Measurements from ENCODE around the gene TBC1D22B. TPM values are rescaled to one million over a fixed set of nuclear protein-coding genes. Genes with fewer than 3 reads are reported as not detected.

The TBC1D22B gene
- total RNA-seq, 1 donor from 2014 or later, result 16.5 TPM

- Histone ChIP-seq H3K4me2 (no peak overlapping the region), H3K79me2 (ENCODE audit: low read depth) (no peaks in the 10 kb centered on the region), H3K9me3 (ENCODE audit: low read depth) (no peaks in the 10 kb centered on the region), H3K4me1 (no peaks in the 10 kb centered on the region), H3K36me3 (peaks cover 4% of the 10 kb centered on the region), H3K9ac (no peak overlapping the region), H3K4me3 (no peak overlapping the region), H4K20me1 (ENCODE audit: low read depth) (no peaks in the 10 kb centered on the region), H3K27ac (no peak overlapping the region), H2AFZ (replicated peaks) (no peak overlapping the region), H3K27me3 (no peaks in the 10 kb centered on the region), H3F3A (ENCODE audit: low read depth) (no peaks in the 10 kb centered on the region)
- Mint-ChIP-seq H3K9me3 (no peaks in the 10 kb centered on the region), H3K27me3 (ENCODE audit: insufficient read depth, low read depth) (no peaks in the 10 kb centered on the region), H3K27ac (no peak overlapping the region), H3K36me3 (peaks cover 28% of the 10 kb centered on the region), H3K4me1 (no peaks in the 10 kb centered on the region), H3K4me3 (no peak overlapping the region)
- TF ChIP-seq EZH2 (IDR thresholded peaks at IDR 0.05) (no peak), EZH2phosphoT487 (IDR thresholded peaks at IDR 0.05) (no peak), CTCF (IDR thresholded peaks at IDR 0.05) (no peak)
- DNase-seq (ENCODE audit: low spot score), result no peak
Observed at GRCh38 chr6:37283268-37283667, 25.7 kb downstream of the TBC1D22B start.

- H2AFZ ChIP-seq (replicated peaks), result no peak overlapping the region
- no peak overlapping the region for H3K27ac ChIP-seq
- no peaks in the 10 kb centered on the region for H3K4me1 ChIP-seq
- Mint-ChIP-seq H3K4me3 (no peak overlapping the region), H3K4me1 (no peaks in the 10 kb centered on the region), H3K9me3 (no peaks in the 10 kb centered on the region), H3K27me3 (ENCODE audit: insufficient read depth, low read depth) (peaks cover under 1% of the 10 kb centered on the region), H3K27ac (no peak overlapping the region), H3K36me3 (peaks cover 28% of the 10 kb centered on the region)
- peaks cover 4% of the 10 kb centered on the region for H3K36me3 ChIP-seq
- no peaks in the 10 kb centered on the region for H3K9me3 ChIP-seq (ENCODE audit: low read depth)
- no peaks in the 10 kb centered on the region for H4K20me1 ChIP-seq (ENCODE audit: low read depth)
- H3K27me3 ChIP-seq, result no peaks in the 10 kb centered on the region
- DNase-seq (ENCODE audit: low spot score), result no peak
- no peak overlapping the region for H3K4me3 ChIP-seq
- no peak overlapping the region for H3K4me2 ChIP-seq
- H3K79me2 ChIP-seq (ENCODE audit: low read depth), result no peaks in the 10 kb centered on the region
- H3K9ac ChIP-seq, result no peak overlapping the region
- H3F3A ChIP-seq (ENCODE audit: low read depth), result no peaks in the 10 kb centered on the region
- no peak for TF ChIP-seq EZH2 (IDR thresholded peaks at IDR 0.05)
Observed at GRCh38 chr6:37283671-37284151, 26.1 kb downstream of the TBC1D22B start.

- Histone ChIP-seq H3K27me3 (no peaks in the 10 kb centered on the region), H3K79me2 (ENCODE audit: low read depth) (no peaks in the 10 kb centered on the region), H3K4me1 (no peaks in the 10 kb centered on the region), H3K9ac (no peak overlapping the region), H2AFZ (replicated peaks) (no peak overlapping the region), H3K36me3 (peaks cover 4% of the 10 kb centered on the region), H3K27ac (no peak overlapping the region), H3K9me3 (ENCODE audit: low read depth) (no peaks in the 10 kb centered on the region), H4K20me1 (ENCODE audit: low read depth) (peaks cover 3% of the 10 kb centered on the region), H3K4me2 (no peak overlapping the region), H3K4me3 (no peak overlapping the region), H3F3A (ENCODE audit: low read depth) (no peaks in the 10 kb centered on the region)
- Mint-ChIP-seq H3K4me3 (no peak overlapping the region), H3K4me1 (no peaks in the 10 kb centered on the region), H3K27me3 (ENCODE audit: insufficient read depth, low read depth) (peaks cover 6% of the 10 kb centered on the region), H3K9me3 (no peaks in the 10 kb centered on the region), H3K36me3 (peaks cover 30% of the 10 kb centered on the region), H3K27ac (no peak overlapping the region)
- DNase-seq (ENCODE audit: low spot score), result no peak
- TF ChIP-seq EZH2phosphoT487 (IDR thresholded peaks at IDR 0.05) (no peak), EZH2 (IDR thresholded peaks at IDR 0.05) (no peak), CTCF (IDR thresholded peaks at IDR 0.05) (no peak)
Observed at GRCh38 chr6:37284781-37285180, 27.2 kb downstream of the TBC1D22B start.

GRCh38 chr6:37285861-37286311 lies 28.3 kb downstream of the TBC1D22B start:
- no peaks in the 10 kb centered on the region for H3K9me3 Mint-ChIP-seq
- TF ChIP-seq CTCF (IDR thresholded peaks at IDR 0.05) (no peak), EZH2 (IDR thresholded peaks at IDR 0.05) (no peak), EZH2phosphoT487 (IDR thresholded peaks at IDR 0.05) (no peak)
- H3K4me3 Mint-ChIP-seq, result no peak overlapping the region
- no peak overlapping the region for H3K27ac Mint-ChIP-seq
- peaks cover 28% of the 10 kb centered on the region for H3K36me3 Mint-ChIP-seq
- no peaks in the 10 kb centered on the region for H3K9me3 ChIP-seq (ENCODE audit: low read depth)
- H3K4me2 ChIP-seq, result no peak overlapping the region
- H3K79me2 ChIP-seq (ENCODE audit: low read depth), result no peaks in the 10 kb centered on the region
- no peak for DNase-seq (ENCODE audit: low spot score)
- no peak overlapping the region for H3K27ac ChIP-seq
- no peak overlapping the region for H3K9ac ChIP-seq
- no peak overlapping the region for H2AFZ ChIP-seq (replicated peaks)
- H3K4me1 Mint-ChIP-seq, result no peaks in the 10 kb centered on the region
- H3K4me1 ChIP-seq, result no peaks in the 10 kb centered on the region
- H3K27me3 ChIP-seq, result no peaks in the 10 kb centered on the region
- no peaks in the 10 kb centered on the region for H3F3A ChIP-seq (ENCODE audit: low read depth)
- H3K36me3 ChIP-seq, result peaks cover 4% of the 10 kb centered on the region
- H4K20me1 ChIP-seq (ENCODE audit: low read depth), result peaks cover 3% of the 10 kb centered on the region
- H3K4me3 ChIP-seq, result no peak overlapping the region
- H3K27me3 Mint-ChIP-seq (ENCODE audit: insufficient read depth, low read depth), result peaks cover 6% of the 10 kb centered on the region
